NB4 (cell line): ENCODE results near the gene OTC.

Experiments used
- CTCF ChIP-seq: IDR thresholded peaks from one replicate; pipeline ENCODE4 v1.5.1; 2012; ENCODE audit warnings: low read depth, low read length
- MAX ChIP-seq: IDR thresholded peaks from 2 replicates; pipeline ENCODE4 v1.6.1; 2011; ENCODE audit warnings: low read depth, low read length
- POLR2A ChIP-seq: IDR thresholded peaks from 2 replicates; pipeline ENCODE4 v1.6.1; 2011; ENCODE audit warnings: mild to moderate bottlenecking; ENCODE audit not compliant: insufficient read length; ENCODE audit errors: extremely low read depth

- no peak for TF ChIP-seq CTCF
- TF ChIP-seq MAX: no peak
- TF ChIP-seq POLR2A: no peak
Measured at GRCh38 chrX:38438321-38438720, 85.9 kb downstream of the OTC start.
